ENCODE results near the gene ADCK1. TPM values are rescaled to one million over a fixed set of nuclear protein-coding genes. Genes with fewer than 3 reads are reported as not detected.
A peak's percentile ranks its signal among the peaks of the same experiment; 100 is the strongest.

The ADCK1 gene
- total and polyA plus RNA-seq, 2 of the 13 experiments (the other 11 are each of a cell fraction or from before 2014, with no cell fraction given), result 3.9 to 6.3 TPM

DNA sequence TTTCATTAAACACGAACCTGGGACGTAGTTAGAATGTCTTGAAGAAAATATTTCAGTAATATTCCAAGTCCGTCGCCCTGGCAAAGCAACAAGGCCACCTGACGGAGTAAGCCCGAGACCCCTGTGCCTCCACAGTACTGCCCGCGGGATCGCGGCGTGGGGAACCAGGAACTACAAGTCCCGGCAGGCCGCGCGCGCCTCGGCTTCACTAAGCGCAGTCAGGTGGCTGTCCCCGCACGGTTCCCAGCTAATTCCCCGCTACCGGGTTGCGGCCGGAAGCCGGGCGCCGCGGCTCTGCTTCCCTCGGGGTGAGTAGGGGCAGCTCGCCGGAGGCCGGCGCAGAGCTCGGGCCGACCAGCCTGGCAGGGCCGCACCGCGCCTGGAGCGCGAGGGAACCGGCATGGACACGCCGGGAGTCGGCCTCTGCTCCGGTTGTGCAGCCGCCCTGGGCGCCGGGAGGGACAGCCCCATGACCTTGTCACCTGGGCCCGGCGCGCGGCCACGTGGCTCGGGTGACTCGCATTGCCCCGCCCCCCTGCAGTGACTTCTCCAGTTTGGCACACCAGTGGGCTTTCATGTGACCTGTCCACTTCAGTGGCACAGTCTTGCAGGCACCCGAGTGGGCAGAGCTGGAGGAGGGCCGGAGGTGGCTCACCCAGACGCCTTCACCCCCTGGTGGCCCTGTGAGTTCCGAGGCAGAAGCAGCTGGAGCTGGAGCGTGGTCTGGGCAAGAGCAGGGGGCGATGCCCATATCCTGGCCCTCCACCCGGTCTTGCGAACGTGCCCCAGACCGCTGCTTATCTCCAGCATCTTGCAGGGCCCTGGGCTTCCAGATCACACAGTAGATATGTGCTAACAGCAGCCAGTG is at the start of gene ADCK1 (continued):
- TF ChIP-seq GPBP1L1 (CRISPR knock-in tag; IDR thresholded peaks at IDR 0.05) (no peak), SIX1 (CRISPR knock-in tag; IDR thresholded peaks at IDR 0.05; ENCODE audit: borderline replicate concordance) (peak; percentile 33; the same call in 1 of the 2 replicates), ZNF773 (CRISPR knock-in tag; IDR thresholded peaks at IDR 0.05; ENCODE audit: borderline replicate concordance) (0 out of 2 replicates have a peak, but pooled peaks have one; percentile 36), FOSL1 (CRISPR knock-in tag; IDR thresholded peaks at IDR 0.05; ENCODE audit: borderline replicate concordance) (no peak), RBM22 (optimal IDR thresholded peaks at IDR 0.05; ENCODE audit: low read length) (no peak), ZBTB2 (CRISPR knock-in tag; IDR thresholded peaks at IDR 0.05; ENCODE audit: low read depth) (0 out of 2 replicates have a peak, but pooled peaks have one; percentile 71), MAZ (IDR thresholded peaks at IDR 0.05; ENCODE audit: borderline replicate concordance, low read depth, low read length) (no peak), MAZ (CRISPR knock-in tag; IDR thresholded peaks at IDR 0.05; ENCODE audit: low read depth) (0 out of 2 replicates have a peak, but pooled peaks have one; percentile 67), POGZ (CRISPR knock-in tag; IDR thresholded peaks at IDR 0.05) (peak; percentile 48; the same call in 1 of the 2 replicates), ZNF619 (CRISPR knock-in tag; IDR thresholded peaks at IDR 0.05) (peak; percentile 45; the same call in 1 of the 2 replicates), SIN3A (IDR thresholded peaks at IDR 0.05; ENCODE audit: borderline replicate concordance, low read depth, low read length) (peak; percentile 81; the same call in 1 of the 2 replicates)

All from HepG2 (cell line).